HL-60 (cell line): ENCODE data around the gene TRMT61A.
"Not testable (repeated sequence)": the region's sequence is repeated elsewhere in the genome, so short reads cannot be mapped to it uniquely, and the experiment has no call there.

Experiments
- DNase-seq, 2 experiments: peaks; one replicate each; pipeline ENCODE4 v3.0.0-alpha.2; 2010 to 2020; ENCODE audit warnings: low read depth in 1 of 2, low spot score in 1 of 2
- H3K27ac ChIP-seq: fragments of 250-450 bp; sonication (Bioruptor Pico); replicated peaks from 2 replicates; pipeline ENCODE4 v1.5.1; 2020; ENCODE audit warnings: mild to moderate bottlenecking, moderate library complexity
- H3K27me3 ChIP-seq: fragments of 250-450 bp; sonication (Bioruptor Pico); 2 replicates; pipeline ENCODE4 v1.5.1; 2021; ENCODE audit warnings: mild to moderate bottlenecking, moderate library complexity; ENCODE audit not compliant: insufficient read depth, poor library complexity, severe bottlenecking
- H3K4me3 ChIP-seq: replicated peaks from 2 replicates; pipeline ENCODE4 v1.5.1; 2011; ENCODE audit warnings: mild to moderate bottlenecking, control low read depth, low read length; ENCODE audit not compliant: insufficient read depth
- GABPA ChIP-seq: IDR thresholded peaks from 2 replicates; pipeline ENCODE4 v1.6.1; 2012; ENCODE audit warnings: low read depth
- POLR2AphosphoS5 ChIP-seq: IDR thresholded peaks from 2 replicates; pipeline ENCODE4 v1.6.1; 2012; ENCODE audit warnings: low read depth
- REST ChIP-seq: IDR thresholded peaks from 2 replicates; pipeline ENCODE4 v1.6.1; 2012; ENCODE audit warnings: low read depth; ENCODE audit not compliant: insufficient replicate concordance
- SPI1 ChIP-seq: IDR thresholded peaks from 2 replicates; pipeline ENCODE4 v1.6.1; 2012; ENCODE audit warnings: low read depth, mild to moderate bottlenecking, borderline replicate concordance
- TF ChIP-seq, protein P1 (sequence below): IDR thresholded peaks from one replicate; pipeline ENCODE4 v1.5.1; 2011; ENCODE audit warnings: low read length, control low read depth, inconsistent platforms; ENCODE audit not compliant: insufficient read depth

The TRMT61A gene

GRCh38 chr14:103523575-103523954, 5.4 kb upstream of the TRMT61A start:
- TF ChIP-seq REST (no peak), POLR2AphosphoS5 (no peak), GABPA (no peak), SPI1 (no peak)
- TF ChIP-seq, protein P1, sequence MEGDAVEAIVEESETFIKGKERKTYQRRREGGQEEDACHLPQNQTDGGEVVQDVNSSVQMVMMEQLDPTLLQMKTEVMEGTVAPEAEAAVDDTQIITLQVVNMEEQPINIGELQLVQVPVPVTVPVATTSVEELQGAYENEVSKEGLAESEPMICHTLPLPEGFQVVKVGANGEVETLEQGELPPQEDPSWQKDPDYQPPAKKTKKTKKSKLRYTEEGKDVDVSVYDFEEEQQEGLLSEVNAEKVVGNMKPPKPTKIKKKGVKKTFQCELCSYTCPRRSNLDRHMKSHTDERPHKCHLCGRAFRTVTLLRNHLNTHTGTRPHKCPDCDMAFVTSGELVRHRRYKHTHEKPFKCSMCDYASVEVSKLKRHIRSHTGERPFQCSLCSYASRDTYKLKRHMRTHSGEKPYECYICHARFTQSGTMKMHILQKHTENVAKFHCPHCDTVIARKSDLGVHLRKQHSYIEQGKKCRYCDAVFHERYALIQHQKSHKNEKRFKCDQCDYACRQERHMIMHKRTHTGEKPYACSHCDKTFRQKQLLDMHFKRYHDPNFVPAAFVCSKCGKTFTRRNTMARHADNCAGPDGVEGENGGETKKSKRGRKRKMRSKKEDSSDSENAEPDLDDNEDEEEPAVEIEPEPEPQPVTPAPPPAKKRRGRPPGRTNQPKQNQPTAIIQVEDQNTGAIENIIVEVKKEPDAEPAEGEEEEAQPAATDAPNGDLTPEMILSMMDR = no peak
- H3K27me3 ChIP-seq = peaks cover 17% of the 10 kb centered on the region
- no peak overlapping the region for H3K27ac ChIP-seq
- no peak for DNase-seq
- no peak overlapping the region for H3K4me3 ChIP-seq

DNA sequence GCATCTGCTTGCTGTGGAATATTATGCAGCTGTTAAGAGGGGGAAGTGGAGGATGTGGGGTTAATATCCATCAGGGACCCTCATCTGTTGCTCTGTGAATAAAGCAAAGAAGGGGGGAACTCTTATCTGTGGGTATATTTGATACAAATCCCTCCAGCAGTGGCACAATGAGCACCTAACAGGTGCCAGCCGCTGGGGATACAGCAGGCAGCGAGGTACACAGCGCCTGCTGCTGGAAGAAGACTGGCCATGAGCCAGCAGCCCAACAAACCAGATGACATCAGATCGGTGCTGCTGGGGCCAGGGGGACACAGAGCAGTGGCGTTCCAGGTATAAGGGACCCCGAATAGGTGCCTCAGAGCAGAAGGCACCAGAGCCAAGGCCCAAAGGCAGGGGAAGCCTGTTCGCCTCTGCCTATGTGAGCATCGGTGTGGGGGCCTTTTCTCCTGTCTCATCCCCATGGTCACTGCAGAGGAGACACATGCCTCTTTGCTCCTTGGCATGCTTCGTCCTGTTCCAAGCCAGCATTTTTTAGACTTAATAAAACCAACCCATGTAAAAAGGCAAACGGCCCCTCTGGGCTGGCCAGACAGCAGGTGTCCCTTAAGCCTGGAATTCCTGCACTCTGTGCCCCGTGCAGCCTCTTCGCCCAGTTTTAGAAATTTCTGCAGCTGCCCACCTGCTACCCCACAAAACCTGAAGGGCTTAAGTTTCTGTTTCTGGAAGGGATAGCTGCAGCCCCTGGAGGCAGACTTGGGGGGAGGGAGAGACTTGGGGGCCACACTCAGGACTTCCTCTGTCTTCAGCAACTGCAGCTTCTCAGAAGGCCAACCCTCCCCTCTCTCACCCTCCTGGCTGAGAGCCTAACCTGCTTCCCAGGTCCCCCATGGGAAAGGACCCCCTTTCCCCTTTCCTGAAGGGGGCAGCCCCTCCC, 4.7 kb upstream of the TRMT61A start:
- H3K27ac ChIP-seq = no peak overlapping the region

GRCh38 chr14:103525430-103526246, 3.4 kb upstream of the TRMT61A start:
- DNase-seq, H3K4me3 ChIP-seq, H3K27ac ChIP-seq: not testable (repeated sequence)
- H3K27me3 ChIP-seq = peaks cover 16% of the 10 kb centered on the region

More for the DNA sequence above, 4.7 kb upstream of the TRMT61A start:
- Histone ChIP-seq H3K4me3 (no peak overlapping the region), H3K27me3 (peaks cover 17% of the 10 kb centered on the region)
- no peak for DNase-seq
- no peak for TF ChIP-seq POLR2AphosphoS5
- TF ChIP-seq SPI1 = no peak

- TF ChIP-seq POLR2AphosphoS5 (no peak), SPI1 (peak; percentile 54; the same call in 1 of the 2 replicates)
- H3K27ac ChIP-seq = no peak overlapping the region
- H3K27me3 ChIP-seq = peaks cover 14% of the 10 kb centered on the region
- peak in 1 of 2 experiments; percentile 66 for DNase-seq
- no peak overlapping the region for H3K4me3 ChIP-seq
Measured at GRCh38 chr14:103526247-103526913, 2.6 kb upstream of the TRMT61A start.

GRCh38 chr14:103526914-103527248, 2.1 kb upstream of the TRMT61A start:
- H3K27ac ChIP-seq = no peak overlapping the region
- H3K4me3 ChIP-seq = no peak overlapping the region
- peaks cover 12% of the 10 kb centered on the region for H3K27me3 ChIP-seq
- DNase-seq = no peak
- TF ChIP-seq SPI1 (no peak), GABPA (no peak), REST (no peak), POLR2AphosphoS5 (no peak)
- TF ChIP-seq, protein P1 = no peak
